HG03039 (cell line): ENCODE measurements around the gene TPSAB1.
"Not testable (repeated sequence)": the region's sequence is repeated elsewhere in the genome, so short reads cannot be mapped to it uniquely, and the experiment has no call there.

Experiments
- ATAC-seq: cut with Tn5 transposase; IDR thresholded peaks from one replicate; pipeline ENCODE4 v1.9.1; 2021; ENCODE audit warnings: mild to moderate bottlenecking, moderate library complexity; ENCODE audit not compliant: unreplicated experiment

Gene TPSAB1

DNA sequence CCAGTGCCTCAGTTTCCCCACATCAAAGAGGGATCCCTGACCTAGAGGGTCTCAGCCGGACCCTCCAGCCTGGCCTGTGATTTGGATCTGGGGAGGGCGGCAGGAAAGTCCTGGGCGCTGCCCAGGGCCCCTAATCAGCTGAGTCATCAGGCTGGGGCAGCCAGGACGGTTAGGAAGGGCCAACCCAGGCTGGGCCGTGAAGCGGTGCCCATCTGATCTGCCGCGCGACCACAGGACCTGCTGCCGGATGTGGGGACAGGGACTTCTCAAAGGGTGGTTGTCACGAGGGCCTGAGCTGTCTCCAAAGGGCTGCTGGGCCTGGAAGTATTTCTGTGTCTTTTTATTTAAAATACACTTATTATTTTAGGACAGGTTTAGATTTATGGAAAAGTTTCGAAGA, 4.4 kb downstream of the TPSAB1 start:
- no peak for ATAC-seq

DNA sequence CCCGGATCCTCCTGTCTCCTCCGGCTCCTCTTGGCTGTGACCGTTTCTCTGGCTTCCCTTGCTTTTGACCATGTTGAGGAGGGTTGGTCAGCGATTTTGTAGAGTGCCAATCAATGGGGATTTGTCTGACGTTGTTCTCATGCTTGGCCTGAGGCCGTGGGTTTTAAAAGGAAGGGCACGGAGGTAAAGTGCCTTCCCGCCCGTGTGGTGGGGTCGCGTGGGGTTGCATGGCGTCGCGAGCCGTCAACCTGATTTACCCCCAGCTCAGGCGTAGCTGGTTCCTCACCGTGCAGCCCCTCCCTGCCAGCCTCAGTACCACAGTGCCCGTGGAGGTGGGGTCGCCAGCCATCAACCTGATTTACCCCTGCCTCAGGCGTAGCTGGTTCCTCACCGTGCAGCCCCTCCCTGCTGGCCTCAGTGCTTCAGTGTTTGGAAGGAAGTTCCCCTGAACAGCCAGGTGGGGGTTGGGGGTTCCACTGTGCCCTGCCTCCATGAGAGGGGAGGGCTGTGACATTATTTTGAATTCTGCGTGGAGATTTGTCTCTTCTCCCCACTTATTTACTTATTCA, 5.0 kb downstream of the TPSAB1 start:
- ATAC-seq = no peak

DNA sequence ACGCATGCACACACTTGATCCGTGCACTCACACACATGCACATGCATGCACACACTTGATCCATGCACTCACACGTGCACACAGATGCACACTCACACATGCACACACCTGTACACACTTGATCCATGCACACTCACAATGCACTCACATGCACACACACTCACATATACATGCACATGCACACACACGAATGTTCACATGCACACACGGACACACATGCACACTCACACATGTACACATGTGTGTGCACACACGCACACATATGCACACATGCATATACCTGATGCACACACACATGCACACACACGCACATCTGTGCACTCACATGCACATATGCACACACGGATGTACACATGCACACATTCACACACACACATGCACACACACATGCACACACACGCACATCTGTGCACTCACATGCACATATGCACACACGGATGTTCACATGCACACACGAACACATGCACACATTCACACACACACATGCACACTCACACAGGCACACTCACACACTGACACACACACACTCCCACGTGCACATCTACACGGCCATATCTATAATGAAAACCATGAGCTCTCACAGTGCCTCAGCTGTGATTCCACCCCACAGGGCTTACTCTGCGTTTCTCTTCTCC, 7.5 kb downstream of the TPSAB1 start:
- ATAC-seq = not testable (repeated sequence)

DNA sequence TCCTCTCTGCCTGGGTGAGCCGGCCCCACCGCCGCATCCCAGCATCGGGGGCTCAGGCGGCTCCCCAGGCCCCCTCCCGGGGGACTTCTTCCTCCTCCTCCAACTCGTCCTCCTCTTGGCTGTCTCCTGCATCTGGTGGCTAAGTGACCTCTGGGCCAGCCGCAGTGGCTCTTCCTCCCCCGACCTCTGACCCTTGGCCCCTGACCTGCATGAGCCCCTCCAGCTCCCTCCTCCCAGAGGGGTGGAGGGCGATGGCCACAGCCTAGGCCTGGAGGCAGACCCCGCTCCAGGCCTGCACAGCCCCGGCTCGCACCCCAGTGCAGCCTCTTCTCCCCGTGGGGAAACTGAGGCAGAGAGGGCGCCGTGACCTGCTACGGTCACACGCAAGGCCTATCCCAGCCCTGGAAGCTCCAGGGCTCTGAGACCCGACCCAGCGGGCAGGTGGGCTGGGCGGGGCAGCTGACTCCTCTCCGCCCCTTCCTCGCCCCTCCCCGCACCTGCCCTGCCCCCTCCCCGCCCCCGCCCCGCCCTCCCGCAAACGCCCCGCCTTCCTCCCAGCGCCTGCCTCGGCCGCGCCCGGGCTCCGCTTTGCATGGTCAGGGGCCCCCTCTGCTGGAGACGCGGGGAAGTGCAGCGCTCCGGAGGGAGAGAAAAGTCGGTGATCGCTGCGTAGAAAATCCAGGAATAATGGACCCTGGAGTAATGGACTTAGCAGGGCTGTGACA, 8.7 kb downstream of the TPSAB1 start:
- not testable (repeated sequence) for ATAC-seq

DNA sequence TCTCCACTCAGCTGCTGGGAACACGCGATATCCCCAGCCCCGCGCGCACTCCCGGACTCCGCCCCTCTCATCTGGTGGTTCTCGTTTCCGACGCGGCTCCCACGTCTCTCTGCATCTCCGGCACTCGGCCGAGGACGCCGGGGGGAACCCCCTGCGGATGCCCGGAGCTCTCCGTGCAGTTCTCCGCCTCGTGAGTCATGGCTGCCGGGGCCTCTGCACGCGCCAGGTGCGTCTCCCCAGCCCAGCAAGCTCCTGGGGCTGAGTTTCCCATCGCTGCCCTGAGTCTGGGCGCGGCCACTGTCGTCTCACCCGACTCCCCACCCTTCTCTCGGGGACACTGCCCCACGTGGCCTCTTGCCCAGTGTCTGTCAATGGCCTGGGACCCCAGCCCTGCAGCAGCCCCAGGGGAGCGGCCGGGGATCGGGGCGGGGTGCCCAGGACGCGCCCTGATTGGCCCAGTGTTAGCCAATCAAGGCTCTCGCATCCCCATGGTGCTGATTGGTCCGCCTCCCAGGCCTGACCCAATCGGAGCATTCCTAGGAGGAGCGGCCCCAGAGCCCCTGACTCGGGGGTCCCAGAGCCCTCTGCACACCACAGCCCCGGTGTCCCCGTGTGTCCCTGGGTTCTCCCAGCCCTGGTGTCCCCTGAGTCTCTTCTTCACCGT, 13.3 kb downstream of the TPSAB1 start:
- ATAC-seq = not testable (repeated sequence)

DNA sequence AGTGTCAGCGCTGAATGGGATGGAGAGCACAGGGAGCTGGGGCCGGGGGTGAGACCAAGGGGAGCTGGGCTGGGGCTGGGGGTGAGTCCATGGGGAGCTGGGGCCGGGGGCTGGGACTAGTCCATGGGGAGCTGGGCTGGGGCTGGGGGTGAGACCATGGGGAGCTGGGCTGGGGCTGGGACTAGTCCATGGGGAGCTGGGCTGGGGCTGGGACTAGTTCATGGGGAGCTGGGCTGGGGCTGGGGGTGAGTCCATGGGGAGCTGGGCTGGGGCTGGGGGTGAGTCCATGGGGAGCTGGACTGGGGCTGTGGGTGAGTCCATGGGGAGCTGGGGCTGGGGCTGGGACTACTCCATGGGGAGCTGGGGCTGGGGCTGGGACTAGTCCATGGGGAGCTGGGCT, 14.3 kb downstream of the TPSAB1 start:
- ATAC-seq = not testable (repeated sequence)

DNA sequence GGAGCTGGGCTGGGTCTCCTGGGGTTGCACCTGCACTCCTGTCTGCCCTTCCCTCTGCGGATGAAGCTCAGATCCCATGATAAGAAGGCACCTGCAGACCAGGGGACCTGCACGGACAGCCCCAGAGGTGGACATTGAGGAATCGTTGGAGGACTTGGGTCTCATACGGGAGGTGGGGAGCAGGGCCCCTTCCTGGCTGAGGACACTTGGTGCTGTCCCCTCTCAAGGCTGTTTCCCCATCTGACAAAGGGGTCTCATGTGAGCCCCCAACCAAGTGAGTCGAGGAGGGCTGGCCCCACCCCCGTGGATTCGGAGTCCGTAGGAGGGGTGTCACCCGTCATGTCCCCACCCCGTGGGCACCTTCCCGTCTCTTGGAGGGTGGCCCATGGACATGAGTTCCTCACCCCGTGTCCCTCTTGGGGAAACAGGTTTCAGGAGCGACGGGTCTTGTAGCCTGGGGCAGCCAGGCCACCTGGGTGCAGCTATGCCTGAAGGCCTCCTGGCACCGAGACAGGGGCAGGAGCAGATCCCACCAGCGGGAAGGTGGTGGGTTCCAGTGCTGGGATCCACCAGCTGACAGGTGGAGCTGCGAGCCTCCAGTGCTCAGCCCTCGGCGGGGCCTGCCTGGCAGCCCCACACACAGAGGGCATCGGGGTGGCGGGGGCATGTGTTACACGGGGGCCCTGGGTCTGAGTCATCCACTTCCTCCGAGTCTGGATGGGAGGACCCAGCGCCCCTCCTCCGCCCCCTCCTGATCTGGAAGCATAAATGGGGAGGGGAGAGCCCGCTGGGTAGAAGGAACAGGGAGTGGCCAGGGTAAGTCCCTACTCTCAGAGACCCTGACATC, 15.0 kb downstream of the TPSAB1 start, which contains the start of gene TPSD1:
TSS of gene TPSD1 (plus strand) at position 794 of the 847 bp plus-strand sequence. CDS start 212 bp downstream, outside the sequence.
- not testable (repeated sequence) for ATAC-seq

DNA sequence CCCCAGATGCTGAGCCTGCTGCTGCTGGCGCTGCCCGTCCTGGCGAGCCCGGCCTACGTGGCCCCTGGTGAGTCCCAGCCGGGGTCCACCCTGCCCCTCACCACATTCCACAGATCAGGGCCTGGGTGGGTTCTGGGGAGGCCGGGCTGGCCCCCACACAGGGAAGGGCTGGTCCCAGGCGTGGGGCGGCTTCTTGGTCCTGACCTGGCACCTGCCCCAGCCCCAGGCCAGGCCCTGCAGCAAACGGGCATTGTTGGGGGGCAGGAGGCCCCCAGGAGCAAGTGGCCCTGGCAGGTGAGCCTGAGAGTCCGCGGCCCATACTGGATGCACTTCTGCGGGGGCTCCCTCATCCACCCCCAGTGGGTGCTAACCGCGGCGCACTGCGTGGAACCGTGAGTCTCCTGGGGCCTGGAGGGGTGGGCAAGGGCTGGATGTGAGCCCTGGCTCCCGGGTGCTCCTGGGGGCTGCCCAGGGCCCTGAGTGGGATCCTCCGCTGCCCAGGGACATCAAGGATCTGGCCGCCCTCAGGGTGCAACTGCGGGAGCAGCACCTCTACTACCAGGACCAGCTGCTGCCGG, 15.9 kb downstream of the TPSAB1 start:
- not testable (repeated sequence) for ATAC-seq

DNA sequence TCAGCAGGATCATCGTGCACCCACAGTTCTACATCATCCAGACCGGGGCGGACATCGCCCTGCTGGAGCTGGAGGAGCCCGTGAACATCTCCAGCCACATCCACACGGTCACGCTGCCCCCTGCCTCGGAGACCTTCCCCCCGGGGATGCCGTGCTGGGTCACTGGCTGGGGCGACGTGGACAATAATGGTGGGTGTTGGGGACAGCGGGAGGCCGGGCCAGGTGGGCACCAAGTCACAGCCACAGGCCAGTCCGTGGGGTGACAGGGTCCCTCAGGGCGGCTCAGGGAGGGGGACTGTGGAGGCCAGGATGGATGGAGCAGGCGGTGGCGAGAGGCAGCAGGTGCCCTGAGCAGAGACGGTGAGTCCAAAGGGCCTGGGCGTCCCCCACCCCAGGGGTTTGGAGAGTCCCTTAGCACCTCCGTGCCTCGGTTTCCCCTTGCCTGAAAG, 16.4 kb downstream of the TPSAB1 start:
- ATAC-seq = no peak

DNA sequence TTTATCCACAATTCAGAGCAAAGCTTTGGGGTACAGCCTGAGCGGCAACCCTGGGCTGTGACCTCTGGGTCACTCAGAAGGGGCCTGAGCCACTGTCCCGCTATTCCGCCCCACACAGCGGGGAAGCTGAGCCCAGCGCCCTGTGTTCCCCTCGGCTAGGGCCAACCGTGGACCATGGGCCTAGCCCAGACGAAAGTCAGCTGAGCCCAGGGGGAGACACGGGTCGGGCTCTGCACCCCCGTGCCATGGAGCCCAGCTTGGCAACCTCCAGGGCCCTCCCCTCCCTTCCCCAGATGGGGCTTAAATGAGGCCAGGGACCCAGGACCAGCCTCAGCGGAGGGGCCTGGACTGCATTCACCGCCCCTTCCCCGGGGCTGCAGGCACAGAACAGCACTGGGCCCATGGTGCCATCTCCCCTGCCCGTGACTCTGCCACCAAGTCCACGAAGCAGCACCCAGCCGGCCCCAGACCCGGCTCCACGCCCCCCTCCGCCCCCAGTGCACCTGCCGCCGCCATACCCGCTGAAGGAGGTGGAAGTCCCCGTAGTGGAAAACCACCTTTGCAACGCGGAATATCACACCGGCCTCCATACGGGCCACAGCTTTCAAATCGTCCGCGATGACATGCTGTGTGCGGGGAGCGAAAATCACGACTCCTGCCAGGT, 17.2 kb downstream of the TPSAB1 start:
- ATAC-seq = no peak

DNA sequence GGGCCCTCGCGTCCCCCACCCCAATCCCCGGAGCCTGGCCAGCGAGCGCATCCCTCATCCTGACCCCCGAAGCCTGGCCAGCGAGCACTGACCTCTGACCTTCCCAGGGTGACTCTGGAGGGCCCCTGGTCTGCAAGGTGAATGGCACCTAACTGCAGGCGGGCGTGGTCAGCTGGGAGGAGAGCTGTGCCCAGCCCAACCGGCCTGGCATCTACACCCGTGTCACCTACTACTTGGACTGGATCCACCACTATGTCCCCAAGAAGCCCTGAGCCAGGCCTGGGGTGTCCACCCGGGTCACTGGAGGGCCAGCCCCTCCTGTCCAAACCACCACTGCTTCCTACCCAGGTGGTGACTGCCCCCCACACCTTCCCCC, 17.7 kb downstream of the TPSAB1 start:
- ATAC-seq = no peak

DNA sequence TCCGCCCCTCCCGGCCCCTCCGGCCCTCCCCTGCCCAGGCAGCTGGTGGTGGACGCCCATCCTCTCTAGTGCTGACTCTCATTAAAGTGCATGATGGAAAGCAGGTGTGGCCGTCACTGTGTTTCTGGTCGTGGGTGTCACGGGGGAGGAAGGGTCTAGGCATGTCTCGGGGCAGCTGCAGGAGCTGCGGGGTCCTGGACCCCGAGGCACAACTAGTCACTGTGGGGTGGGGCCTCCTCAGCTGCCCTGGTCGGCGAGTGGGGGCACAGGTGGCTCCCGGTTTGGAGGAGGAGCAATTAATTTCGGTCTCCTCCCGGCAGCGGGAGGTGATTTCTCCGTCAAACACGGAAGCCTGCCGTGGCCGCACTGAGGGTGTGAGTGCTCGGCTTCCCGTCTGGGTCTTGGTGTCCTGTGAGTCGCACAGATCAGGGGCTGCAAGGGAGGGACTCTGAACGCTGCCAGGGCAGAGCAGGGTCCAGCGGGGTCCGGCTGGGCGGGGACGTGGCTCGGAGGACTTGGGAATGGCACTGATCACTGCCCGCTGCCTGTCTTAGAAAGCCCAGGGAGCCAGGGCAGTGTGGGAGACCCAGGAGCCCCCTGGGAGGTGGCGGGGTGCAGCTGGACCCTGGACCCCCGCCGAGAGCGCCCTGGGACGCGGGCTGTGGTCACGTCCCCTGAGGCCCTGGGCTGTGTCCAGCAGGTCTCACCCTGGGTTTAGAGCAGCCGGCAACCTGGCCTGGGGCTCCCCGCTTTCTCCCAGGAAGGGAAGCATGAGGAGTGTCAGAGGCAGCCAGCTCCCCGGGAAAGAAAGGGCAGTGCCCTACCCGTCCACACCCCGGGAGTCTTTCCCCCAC, 18.6 kb downstream of the TPSAB1 start:
- ATAC-seq = no peak

DNA sequence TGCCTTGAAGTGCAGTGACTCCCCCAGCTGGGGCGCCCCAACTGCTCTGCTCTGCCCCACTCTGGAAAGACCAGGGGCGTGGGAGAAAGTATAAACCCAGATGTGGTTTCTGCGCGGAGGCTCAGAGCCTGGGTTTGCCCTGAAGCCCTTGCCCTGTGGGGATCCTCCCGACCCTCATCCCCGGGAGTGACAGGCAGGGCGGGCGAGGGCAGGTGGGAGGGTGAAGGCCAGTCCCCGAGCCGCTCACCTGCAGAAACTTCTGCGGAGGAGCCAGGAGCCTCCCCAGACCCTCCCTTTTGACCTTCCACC, 19.2 kb downstream of the TPSAB1 start:
- no peak for ATAC-seq

DNA sequence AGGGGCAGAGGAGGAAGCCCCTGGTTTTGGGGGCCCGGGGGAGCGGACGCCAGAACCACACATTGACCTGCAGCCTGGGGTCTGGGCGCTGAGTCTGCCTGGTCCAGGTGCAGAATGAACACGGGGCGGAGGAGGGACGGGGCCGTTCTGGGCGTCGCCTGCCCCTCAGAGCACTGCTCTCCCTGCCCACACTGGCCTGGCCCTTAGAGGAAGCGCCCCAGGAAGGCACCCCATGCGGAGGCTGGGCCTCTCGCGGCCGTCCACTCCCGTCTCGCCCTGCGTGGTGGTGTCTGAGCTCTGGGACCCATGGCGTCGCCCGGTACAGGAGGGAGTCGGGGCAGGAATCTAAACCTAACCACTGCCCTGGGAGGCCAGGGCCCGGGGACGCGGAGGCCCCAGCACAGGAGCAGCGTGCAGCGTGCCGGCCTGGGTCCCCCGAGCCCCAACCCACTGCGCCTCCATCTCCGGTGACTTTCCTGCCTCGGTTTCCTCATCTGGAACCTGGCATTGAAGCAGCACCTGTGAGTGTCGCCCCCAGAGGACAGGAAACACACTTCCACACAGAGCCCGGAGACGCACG, 19.7 kb downstream of the TPSAB1 start:
- no peak for ATAC-seq

DNA sequence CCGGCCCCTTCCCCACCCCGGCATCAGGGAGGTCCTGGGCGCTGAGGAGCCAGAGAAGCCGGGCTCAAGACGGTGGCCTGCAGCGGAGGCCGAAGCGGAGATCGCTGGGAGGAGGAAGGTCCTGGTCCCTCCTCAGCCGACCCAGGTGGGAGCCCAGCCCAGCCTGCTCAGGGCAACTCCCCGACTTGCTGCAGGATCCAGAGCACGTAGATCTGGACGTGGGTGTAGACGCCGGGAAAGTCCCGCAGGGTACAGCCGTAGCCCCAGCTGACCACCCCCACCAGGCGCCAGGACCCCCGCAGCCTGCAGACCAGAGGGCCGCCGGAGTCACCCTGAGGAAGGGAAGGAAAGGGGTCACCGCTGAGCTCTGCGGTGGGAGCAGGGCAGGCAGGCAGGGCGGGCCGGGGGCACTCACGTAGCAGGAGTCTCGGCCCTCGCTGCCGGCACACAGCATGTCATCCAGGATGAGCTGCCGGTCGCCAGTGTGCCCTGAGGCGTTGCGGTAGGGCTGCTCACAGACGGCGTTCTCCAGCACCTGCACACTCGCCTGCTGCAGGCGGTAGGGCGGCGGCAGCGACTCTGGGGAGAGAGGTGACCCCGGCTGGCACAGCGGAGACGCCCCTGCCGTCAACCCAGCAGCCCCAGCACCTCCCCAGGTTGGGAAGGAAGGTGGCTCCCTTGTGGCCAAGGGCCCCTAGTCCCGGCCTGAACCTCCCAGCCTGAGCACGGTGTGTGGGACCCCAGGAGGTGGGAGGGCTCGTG, 20.8 kb downstream of the TPSAB1 start:
- ATAC-seq = no peak

DNA sequence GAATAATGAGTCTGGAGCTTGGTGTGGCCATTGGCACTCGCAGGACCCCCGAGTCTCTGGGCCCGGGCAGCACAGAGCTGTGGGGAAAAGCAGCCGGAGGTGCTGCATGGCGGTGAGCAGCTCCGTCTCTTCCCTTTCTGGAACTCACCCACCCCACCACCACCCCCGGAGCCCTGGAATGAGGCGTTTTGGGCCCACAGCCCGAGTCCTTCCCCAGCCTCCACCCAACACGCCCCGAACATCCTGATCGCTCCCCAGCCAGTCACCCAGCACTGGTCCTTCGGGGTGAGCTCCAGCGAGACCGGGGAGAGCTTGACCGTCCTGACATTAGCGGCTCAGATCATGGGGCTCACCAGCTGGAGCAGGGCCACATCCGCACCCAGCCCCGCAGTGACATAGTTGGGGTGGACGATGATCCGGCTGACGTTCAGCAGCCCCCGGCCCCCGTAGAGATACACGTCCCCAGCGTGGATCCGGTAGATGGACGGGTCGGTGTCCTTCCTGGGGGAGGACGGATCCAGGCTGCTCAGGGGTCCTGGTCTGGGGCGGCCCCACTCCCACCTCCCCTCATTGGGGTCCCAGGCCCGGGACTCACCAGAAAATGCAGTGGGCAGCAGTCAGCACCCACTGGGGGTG, 21.8 kb downstream of the TPSAB1 start:
- ATAC-seq = no peak

DNA sequence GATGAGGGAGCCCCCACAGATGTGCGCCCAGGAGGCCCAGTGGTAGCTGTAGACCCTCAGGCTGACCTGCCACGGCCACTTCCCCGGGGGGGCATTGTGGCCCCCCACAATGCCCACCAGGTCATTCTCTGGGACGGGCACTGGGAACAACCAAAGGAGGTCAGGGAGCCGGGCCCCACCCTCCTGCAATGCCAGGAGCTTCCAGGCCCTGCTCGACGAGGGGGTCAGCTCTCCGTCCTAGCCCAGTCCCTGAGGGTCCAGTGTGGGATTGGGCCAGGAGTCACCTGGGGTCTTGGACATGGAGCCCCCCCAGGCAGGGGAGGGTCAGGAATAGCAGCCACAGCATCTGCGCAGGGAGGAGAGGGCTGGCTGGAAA, 22.3 kb downstream of the TPSAB1 start:
- no peak for ATAC-seq
